Activated CD4-positive, CD25-positive, alpha-beta regulatory T cell treated with anti-CD3 and anti-CD28 coated beads, Interleukin-2, amount 50 U/mL, for 72 hours (primary cell): ENCODE results near the gene CEP120.
"Not testable (repeated sequence)": the region's sequence is repeated elsewhere in the genome, so short reads cannot be mapped to it uniquely, and the experiment has no call there.

ENCODE experiments used
- DNase-seq: peaks from one replicate; pipeline ENCODE4 v3.0.0; 2021

CEP120 gene

DNA sequence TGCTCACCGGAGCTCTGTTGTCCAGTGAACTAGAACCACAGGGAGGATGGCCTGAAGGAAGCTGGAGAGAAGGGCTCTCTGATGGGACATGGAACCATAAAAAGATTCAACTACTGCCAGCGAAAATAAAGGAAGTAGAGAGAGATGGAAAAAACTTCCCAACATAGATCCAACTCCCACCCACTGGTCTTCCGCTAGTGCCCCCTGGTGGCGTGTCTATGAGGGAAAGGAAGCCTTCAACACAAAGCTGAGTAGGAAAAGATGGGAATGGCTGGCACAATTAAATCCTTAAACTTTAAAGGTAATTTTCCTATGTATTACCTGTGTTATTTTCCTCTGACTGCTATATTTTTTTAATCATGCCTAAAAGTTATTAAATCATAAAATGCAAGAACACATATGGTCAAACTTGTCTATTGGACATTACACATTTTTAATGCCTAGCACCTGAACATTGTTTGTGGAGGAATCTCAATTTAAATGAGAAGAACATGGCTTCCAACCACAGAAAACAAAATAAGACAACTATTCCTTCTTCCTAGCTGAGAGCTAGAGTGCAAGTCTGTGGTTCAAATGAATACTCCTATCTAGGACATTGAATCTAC lies 51.5 kb downstream of the CEP120 start:
- DNase-seq, result peak; percentile 30

DNA sequence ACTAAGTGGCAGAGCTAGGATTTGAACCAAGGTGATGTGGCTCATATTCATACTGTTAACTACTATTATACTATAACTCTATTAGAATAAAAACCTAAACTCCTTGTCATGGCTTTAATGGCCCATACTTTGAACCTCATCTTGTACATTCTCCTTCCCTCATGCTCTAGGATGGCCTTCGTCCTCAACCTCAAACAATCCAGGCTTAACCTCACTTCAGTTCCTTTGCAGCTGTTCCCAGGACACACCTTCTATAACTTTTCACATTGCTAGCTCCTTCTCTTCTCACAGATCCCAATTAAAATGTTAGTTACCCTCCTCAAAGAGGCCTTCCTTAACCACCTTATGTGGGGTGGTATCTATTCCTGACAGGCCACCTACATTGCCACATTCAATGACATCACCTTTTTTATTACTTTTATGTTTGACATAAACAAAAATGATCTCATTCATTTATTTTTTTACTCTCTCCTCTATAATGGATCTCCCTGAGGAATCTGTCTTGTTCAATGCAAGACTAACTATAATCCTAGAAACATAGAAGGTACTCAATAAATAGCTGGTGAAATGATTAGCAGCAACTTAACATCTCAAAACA lies 53.7 kb downstream of the CEP120 start:
- no peak for DNase-seq

DNA sequence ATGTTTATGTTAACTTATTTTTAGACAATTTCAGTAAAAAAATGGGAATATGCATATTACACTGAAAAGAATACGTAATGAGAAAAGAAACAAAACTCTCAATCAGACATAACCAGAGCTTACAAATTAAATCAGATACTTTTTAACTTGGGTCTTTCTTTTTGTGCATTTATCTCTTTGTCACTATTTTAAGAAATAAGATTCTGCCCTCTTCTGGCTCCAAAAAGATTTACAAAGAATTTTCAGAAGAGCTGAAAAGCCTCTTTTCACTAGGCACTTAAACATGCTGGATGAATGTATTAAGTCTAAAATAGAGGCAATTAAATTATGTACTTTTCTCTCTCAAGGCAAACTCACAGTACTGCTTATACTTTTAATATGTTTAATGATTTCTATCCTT lies 55.5 kb downstream of the CEP120 start:
- DNase-seq, result no peak

DNA sequence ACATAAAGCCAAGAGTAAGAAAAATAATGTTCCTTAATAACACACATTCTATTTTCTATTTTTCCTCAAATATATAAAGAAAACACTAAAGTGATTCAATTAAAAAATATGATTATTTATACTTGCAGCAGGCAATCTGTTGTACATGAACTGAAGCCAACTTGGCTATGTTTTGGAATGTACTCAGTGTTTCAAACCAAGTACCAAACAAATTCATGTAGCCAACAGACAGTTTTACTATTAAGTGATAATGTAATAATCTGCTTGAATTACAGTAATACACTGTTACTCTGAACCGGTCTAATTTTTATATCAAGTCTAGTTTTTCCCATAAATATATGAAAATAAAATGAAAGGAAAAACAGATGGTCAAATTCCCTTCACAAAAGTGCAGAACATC lies 58.0 kb downstream of the CEP120 start:
- no peak for DNase-seq

DNA sequence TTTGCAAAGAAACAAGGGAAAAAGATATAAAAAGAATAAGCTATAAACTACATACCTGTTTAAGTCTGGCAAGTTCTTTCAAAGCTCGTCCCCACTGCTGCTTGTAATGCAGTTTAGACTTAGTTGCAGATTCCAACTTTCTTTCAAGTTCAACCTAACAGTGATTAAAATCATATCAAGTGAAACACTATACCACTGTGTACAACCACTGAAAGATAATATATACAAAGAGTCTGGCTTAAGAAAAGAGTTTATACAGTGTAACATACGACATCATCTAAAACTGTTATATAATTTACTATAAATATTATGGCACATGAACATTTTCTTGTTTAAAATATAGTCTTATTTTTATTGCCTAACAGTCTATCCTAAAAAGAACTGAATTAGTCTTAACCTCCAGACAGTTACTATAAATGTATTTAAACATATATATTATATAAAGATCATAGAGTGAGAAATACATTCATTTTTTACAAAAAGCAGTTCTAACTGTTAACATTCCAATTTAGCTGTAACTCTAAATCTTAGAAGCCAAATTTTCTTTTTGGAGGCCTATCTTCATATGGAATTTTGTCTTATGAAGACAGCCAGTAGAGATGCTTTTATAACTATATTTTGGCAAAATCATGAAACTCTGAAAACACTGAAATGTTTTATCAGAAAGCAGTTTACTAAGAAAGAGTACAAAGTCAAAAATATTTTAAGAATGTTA lies 58.6 kb downstream of the CEP120 start:
- no peak for DNase-seq

DNA sequence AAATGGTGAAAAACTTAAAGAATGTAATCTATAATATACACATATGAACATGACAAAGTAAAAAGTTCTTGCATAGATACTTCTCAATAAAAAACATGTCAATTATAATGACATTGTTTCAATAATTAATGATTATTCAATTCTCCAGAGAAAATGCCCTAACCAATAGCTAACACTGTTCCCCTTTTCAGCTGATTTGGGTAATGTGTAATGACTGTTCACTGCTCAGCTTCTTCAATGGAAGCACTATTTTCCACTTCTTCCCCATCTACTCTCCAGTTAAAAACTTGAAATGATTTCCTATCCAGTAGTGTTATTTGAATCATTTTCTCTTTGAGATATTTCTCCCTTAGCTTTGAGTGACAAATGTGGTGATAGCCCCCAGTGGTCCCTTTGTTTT lies 62.3 kb downstream of the CEP120 start:
- DNase-seq, result no peak

DNA sequence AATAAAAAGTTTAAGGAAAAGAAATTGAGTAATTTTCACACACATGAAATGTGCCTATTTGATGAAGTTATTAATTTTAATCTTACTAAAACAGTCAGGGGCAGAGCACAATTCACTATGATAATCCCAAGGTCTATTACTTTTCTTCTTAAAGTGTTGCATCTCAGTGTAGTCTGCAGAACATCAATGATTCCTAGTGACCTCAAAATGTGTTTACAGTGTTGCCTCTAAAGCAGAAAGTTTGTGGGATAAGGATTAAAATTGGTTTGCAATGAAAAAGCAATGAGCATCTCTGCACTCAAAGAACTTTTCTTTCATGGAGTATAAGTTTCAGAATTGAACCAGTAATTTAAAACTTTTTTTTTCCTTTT lies 63.0 kb downstream of the CEP120 start:
- no peak for DNase-seq

DNA sequence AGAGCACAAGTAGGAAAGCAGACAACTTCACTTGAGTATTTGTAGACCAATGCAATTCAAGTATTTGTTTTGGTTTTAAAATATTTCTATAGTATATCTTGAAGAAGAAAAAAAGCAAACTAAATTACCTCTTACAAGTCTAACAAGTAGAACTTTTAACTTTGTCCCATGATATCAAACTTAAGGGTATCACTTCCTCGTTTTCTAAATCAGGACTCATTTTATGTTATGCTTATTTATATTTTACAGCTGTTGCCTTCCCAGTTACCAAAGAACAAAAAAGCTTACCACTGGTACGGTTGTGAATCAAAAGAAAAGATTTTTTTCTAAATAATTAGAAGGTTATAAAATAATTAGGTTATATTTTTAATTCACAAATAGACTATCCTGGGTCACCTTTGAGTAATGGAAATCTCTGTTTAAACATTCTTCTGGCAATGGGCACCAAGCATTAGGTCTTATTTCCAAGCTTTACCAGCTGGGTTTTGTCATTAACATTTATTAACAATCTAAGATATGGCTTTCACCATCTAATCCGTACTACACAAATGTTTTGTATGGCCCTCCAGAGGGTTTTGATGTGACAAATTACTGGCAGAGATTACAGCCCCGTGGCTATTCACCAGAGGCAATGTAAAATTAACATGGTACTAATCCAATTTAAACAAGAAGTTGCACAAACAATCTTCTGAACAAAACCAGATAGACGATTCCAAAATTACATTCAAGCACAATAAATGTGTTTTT lies 63.6 kb downstream of the CEP120 start:
- no peak for DNase-seq

DNA sequence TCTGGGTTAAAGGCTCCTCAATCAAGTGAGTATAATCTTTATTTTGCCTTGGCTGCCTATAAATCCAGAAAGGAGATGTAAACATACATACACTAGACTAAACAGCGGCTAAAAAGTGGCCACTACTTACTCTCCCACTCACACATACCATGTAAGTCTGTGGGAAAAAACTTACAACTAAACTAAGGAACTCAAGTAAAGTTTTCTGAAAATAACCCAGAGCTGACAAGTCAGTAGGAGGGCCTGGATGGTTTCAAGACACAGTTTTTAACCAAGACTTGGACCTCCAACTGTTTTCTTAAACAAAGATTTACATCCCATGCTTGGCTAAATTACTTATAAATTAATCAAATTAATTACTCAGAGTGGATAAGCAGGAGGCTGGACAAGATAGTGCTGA lies 64.5 kb downstream of the CEP120 start:
- DNase-seq, result no peak

DNA sequence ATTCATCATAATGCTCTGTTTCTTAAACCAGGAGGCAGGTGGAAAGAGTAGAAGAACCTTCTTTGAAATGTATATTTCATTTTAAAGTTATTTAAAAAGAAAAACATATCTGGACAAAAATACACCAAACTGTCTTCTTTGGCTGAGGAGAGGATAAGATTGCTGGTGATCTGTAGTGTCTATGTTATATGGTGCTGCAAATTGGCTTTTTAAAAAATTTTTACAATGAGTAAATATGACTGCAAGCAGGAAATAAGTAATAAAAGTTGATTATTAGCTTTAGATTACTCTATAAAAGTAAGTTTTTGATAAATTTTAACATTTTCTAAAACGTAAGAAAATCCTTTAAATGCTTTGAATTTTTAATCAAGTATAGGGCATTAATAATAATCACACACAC lies 64.9 kb downstream of the CEP120 start:
- DNase-seq, result no peak

DNA sequence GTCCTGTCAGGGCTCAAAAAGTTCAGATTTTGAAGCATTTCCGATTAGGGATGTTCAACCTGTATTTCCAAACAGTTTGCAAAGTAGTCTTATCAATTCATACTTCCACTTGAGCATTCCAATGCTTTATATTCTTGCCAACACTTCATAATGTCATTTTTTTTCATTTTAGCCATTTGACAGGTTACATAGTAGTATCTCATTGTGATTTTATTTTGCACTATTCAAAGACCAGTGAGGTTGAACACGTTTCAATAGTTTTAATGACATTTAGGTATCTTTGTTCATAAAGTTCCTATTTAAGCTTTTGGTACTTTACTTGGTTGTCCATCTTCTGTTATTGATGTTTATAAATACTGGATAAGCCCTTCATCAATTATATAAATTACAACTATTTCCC lies 71.4 kb downstream of the CEP120 start:
- DNase-seq, result no peak

DNA sequence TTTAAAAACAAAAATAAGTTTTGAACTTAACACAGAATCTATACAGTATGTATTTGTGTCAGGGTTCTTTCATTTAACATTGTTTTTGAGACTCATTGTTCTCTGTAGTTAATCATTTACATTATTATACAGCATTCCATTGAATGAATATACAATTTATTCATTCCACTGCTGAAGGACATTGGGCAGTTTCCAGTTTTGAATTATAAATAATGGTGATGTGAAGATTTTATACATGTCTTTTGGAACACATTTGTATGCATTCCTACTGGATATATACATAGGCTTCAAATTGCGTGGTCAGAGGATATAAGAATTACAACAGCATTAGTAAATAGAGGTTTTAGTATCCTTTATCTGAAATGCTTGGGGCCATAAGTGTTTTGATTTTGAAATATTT lies 72.0 kb downstream of the CEP120 start:
- no peak for DNase-seq

DNA sequence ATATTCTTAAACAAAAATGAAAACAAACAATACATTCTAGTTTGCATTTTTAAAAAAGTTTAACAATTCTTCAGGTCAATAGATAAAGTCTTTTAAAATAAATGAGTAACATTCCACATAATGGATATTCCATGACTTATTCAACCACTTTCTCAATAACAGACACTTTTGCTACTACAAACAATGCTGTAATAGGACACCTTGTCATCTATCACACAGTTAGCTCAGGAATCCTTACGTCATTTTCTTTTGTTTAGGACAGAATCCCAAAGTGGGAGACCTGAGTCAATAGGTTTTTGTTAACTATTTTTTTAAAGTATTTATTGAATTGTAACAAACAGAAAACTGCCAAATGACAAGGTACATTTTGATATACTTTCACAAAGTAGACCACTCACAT lies 72.5 kb downstream of the CEP120 start:
- no peak for DNase-seq

DNA sequence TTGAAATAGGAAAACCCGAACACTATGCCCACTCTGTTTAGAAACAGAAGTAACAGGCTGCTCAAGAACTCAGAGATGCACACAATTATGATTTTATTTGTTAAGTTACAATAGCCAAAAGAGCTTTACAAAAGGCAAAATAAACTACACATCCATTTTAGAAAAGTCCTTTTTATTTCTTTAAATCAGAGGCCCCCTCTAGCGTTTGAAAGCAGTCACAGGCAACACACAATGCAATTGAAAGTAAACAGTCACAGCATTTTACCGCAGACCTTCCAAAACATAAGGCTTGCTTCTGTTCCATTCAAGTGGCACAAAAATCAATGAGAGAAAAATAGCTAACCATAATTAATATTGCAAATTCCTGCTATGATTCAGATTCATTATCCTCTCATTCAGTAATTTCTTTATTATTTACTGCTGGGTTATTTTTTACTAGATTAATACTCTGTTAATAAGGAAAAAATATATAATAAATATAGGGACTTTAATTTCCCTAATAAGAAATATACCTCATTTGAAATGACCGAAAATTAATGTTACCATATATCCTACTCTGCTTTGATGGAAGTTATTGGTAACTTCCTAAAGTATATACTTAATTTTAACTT lies 78.3 kb downstream of the CEP120 start:
- DNase-seq, result no peak

DNA sequence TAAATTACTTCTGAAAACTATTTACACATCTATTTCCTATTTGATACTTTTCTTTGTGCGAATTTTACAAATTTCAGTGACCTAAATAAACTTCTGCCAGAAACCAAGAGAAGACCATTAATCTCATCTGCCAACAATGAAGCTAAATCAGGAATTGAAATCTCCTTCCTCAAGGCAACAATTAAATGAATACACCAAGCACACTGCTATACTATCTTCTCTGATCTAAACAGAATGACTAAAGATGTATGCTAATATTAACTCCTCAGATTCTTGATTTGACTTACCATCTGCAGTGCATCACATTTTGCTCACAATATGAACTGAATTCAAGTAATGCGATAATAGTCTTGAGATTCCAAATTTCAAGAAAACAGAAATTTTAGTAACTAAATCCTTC lies 82.3 kb downstream of the CEP120 start:
- DNase-seq, result no peak

DNA sequence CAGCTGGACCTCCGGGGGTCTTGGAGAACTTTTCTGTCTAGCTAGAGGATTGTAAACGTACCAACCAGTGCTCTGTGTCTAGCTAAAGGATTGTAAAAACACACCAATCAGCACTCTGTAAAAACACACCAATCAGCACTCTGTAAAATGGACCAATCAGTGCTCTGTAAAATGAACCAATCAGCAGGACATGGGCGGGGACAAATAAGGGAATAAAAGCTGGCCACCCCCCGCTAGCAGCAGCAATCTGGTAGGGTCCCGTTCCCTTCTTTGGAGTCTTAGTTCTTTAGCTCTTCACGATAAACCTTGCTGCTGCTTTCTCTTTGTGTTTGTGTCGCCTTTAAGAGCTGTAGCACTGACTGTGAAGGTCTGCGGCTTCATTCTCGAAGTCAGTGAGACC lies 114.8 kb downstream of the CEP120 start:
- DNase-seq, result not testable (repeated sequence)

DNA sequence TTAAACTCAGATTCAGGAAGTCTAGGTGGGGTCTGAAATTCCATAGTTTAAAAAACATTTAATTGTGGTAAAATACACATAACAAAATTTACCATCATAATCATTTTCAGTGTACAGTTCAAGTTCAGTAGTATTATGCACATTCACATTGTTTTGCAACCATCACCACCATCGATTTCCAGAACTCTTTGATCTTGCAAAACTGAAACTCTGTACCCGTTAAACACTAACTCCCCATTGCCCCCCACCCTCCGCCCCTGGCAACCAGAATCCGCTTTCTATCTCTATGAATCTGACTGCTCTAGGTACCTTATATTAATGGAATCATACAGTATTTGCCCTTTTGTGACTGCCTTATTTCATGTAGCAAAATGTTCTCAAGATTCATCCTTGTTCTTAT lies 117.5 kb downstream of the CEP120 start:
- no peak for DNase-seq

DNA sequence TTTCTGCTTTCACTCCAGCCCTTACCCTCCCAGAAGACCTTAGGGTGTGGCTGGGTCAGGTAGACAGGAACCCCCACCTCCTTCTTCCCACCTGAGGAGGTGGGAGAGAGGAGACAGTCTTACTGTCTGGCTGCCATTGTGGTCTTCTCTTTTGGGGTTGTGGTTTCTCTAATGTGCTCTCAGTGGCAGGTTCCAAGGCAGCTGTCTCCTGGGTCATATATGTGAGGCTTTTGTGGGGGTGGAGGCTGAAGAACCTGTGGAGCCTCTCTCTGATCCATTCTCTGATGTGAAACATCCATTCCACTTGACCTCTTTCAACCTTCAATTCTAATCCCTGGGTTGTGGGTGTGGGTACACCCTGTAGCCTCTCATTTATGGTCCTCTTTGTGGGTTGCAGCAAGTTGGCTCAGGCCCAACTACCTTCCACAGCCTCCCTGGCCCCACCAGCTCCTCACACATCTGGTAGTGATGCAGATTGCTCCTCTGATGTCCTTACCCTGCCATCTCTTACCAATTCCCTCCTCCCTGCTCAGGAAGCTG lies 118.4 kb downstream of the CEP120 start:
- no peak for DNase-seq

DNA sequence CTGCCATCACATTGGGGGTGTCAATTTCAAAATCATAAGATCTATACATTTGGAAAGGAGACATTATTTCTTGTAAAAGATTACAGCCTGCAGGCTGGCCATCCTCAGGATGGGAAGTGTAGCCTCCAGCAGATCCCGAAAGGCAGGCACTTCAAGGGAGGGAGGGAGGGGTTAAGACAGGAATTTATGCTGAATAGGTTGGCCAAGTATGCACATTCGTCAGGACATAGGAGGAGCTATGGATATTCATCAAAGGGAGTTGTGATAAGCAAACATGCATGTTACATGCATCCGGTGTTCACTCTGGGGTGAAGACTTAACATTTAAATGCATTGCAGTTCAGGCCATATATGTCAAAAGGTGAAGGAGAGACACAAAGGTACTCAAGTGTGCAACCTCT lies 119.4 kb downstream of the CEP120 start:
- DNase-seq, result no peak

DNA sequence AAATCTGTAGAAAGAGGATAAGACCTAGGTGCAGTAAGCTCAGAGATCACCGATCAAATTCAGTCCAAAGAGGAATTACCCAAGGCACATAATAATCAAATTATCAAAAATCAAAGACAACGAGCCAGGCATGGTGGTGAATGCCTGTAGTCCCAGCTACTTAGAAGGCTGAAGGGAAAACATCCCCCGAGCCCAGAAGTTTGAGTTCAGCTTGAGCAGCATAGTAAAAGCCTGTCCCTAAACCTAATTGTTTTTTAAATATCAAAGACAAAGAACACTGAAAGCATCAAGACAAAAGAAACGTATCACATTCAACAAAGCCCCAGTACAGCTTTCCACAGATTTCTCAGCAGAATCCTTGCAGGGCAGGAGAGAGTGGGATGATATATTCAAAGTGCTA lies 122.9 kb downstream of the CEP120 start:
- DNase-seq, result no peak

DNA sequence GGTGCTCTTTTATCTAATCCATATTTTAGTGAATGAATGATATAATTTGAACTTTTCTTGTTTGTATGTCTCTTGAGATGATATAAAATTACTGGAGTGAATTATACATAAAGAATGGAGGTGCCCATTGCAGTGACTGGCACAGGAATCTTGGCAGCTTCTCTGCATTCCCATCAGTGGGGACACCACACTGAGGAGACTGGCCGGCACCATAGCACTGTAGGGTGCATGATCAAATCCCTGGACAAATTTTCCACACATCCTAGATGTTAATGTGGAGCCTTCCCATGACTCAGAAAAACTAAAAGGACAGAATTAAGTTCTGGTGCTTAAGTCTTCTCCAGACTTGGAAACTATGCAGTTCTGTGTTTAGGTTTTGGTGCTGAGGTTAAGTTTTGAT lies 124.1 kb downstream of the CEP120 start:
- no peak for DNase-seq

DNA sequence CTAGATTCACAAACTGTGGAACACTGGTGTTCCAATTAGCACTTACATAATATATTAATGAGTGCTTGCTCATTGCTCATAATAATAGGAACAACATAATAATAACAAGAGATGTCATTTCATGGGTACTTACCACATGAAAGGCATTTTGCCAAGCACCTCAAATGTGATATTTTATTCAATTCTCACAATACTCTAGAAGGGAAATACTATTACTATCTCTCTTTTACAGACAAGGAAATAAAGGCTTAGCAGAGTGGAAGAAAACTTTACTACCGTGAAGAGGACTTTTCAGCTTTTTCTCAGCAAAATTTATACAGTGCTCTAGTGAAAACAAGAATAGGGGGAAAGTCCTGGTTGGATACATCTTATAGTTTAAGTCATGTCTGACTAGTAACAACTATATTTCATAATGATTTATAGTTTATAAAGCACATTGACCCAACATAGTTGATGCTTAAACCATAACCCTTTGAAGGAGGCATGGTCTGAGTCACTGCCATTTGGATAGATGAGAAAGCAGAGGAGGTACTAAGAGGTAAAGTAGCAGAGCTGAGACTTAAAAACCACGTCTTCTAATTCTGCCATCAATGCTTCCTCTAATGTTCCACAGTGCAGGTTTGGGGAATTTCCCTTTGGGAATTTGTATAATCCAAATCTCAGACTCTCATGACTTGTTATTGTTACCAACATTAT lies 124.7 kb downstream of the CEP120 start:
- no peak for DNase-seq

DNA sequence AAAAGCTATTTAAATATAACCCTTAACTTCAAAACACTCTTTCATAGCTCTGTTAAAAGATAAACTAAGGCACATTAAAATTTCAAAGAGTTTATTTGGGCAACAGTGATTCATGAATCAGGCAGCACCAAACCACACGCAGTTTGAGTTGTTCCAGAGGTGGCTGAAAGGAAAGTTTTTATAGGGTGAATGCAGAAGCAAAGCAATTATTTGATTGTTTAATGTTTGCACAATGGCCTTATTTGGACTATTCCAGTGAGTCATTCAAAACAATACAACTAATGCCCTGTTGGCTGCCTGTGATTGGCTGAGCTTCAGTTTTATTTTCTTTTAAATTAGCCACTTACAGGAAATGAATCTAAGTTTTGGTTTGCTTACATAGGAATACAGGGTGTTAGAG lies 125.3 kb downstream of the CEP120 start:
- no peak for DNase-seq
